AG09309 (cell line): ENCODE results near the gene TNFRSF1A.

Source experiments
- DNase-seq: peaks from one replicate; pipeline ENCODE4 v3.0.0-alpha.2; 2010; ENCODE audit warnings: low read depth
- H3K4me3 ChIP-seq: 2 replicates; pipeline ENCODE4 v1.5.1; 2011; ENCODE audit warnings: mild to moderate bottlenecking, low read depth, low read length, moderate library complexity; ENCODE audit not compliant: control insufficient read depth
- CTCF ChIP-seq: IDR thresholded peaks from 2 replicates; pipeline ENCODE4 v1.5.1; 2011; ENCODE audit warnings: mild to moderate bottlenecking, low read depth, low read length, inconsistent platforms; ENCODE audit not compliant: insufficient read depth, control insufficient read depth; ENCODE audit errors: missing control alignments

Gene TNFRSF1A

GRCh38 chr12:6341417-6342139 lies at the start of gene TNFRSF1A:
Gene TNFRSF1A, minus strand, starts transcription at chr12:6342076. Its CDS starts 262 bp downstream, at chr12:6341814.
- peak within 1 kb of the TSS; percentile 63 for H3K4me3 ChIP-seq
- no peak for TF ChIP-seq CTCF
- DNase-seq: no peak

DNA sequence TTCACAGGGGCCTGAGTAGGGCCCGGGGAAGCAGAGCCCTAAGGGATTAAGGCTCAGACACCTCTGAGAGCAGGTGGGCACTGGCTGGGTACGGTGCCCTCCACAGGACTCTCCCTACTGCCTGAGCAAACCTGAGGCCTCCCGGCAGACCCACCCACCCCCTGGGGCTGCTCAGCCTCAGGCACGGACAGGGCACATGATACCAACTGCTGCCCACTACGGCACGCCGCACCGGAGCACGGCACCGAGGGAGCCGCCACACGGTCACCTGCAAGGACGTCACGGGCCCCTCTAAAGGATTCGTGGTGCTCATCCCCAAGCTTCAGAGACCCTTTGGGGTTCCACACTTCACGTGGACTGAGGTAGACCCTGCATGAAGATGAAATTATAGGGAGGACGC lies 49.1 kb upstream of the TNFRSF1A start:
- DNase-seq: no peak

GRCh38 chr12:6390084-6390799 lies 48.4 kb upstream of the TNFRSF1A start:
- DNase-seq: no peak
- TF ChIP-seq CTCF: no peak
- no peak overlapping the region for H3K4me3 ChIP-seq

More for the DNA sequence above, 49.1 kb upstream of the TNFRSF1A start:
- TF ChIP-seq CTCF: no peak
- H3K4me3 ChIP-seq: no peak overlapping the region

- no peak for DNase-seq
- TF ChIP-seq CTCF: no peak
- H3K4me3 ChIP-seq: no peak overlapping the region
Measured at GRCh38 chr12:6387541-6387940, 45.7 kb upstream of the TNFRSF1A start.

DNA sequence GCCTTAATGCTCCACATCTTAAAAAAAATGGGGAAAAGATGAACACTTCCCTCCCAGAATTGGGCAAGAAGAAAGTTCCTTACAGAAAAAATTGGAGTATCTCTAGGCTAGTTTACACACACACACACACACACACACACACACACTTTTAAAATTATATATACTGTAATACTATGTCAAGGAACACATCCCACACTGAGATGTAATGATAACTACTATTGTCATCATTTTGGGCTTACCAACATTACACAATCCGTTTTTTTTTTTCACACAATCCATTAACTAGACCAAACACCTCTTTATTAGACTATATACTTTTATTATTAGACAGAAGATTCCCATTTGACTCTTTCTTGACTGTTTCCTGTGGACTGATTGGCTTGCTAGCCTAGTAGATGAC lies 44.6 kb upstream of the TNFRSF1A start:
- no peak for TF ChIP-seq CTCF
- H3K4me3 ChIP-seq: no peak overlapping the region
- no peak for DNase-seq

DNA sequence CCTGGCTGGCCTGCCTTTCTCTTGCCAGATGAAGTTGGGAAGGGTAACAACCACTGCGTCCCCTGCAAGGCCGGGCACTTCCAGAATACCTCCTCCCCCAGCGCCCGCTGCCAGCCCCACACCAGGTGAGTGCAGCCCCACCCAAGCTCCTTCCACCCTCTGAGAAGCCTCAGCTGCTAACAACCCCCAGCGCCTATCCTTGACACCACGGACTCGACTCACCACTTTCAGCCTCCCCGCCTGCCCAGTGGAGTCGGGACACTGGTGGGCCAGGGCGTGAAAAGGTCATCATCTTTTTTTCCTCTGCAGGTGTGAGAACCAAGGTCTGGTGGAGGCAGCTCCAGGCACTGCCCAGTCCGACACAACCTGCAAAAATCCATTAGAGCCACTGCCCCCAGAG lies 44.2 kb upstream of the TNFRSF1A start:
- no peak for TF ChIP-seq CTCF
- H3K4me3 ChIP-seq: no peak overlapping the region
- DNase-seq: no peak
